T-helper 2 cell (primary cell): Measurements from ENCODE around the gene UNC13C.

Source experiments
- DNase-seq, 5 experiments: peaks; one replicate each; pipeline versions ENCODE4 v3.0.0 to v3.0.0-alpha.2; 2012 to 2022

UNC13C gene

DNA sequence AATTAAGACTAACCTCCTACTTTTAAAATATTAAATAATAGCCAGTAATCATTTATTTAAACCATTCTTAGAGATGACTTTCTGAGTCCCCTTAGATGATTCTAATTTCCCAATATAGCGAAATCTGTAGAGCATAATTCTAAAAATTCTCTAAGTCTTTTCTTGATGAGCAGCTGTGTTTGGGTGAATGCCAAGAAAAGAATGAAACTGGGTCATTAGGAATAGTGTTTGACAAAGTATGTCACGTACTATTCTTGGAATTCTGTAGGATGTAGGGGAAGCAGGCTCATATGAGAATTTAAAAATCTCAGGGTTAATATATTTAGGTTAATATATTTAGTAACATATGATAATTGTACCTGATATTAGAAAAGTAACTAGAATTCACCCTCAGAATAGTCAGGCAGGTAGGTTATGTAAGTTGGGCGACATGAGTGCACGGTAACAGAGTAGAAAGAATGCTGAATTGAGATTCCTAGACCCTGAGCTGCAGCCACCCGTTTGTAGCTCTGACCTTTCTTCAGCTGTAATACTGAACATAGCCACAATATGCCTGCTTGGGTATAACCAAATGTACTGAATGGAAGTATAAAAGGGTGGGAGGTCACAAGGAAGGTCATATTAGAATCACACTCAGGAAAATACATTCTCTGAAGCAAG, 524.3 kb downstream of the UNC13C start:
- no peak for DNase-seq

DNA sequence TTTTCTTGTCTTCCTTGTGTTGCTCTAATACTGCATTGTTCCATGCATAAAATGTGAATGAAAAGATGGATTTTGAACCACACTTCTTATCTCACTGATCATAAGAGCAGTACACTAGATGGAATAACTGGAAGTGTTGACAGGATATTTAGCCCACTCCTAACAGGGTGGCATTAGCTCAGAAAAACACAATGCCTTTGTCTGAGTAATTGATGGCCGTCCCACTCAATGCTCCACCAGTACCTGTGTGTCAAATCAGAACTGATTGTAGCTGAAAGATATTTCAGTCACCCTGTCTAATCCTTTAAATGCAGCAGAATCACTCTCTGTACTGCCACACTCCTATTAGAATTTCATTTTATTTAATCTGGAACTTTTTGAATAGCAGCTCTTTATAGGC, 526.5 kb downstream of the UNC13C start:
- DNase-seq, result no peak

DNA sequence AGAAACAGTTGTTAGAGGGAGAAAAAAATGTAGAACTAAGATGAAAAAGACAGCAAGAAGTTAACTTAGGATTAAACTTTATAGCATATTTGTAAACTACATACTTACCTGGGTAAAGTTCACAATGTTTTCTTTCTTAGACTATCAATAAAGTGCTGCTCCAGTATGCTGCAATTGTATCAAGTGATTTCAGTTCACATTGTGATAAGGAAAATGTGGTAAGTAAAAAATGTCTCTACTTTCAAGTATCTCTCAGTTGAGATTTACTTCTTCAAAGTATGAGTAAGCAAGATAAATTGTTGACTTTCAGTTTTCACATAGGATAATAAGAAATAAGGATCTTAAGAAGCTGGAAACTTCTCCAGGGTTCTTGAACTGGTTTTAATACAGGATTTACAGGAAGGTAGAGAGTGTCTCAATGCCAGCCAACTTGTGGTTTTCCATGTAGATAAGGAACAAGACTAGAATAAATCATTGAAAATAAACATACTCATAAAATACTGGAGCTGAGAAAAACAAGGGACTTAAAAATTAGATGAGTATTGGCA, 528.8 kb downstream of the UNC13C start:
- DNase-seq, result no peak

DNA sequence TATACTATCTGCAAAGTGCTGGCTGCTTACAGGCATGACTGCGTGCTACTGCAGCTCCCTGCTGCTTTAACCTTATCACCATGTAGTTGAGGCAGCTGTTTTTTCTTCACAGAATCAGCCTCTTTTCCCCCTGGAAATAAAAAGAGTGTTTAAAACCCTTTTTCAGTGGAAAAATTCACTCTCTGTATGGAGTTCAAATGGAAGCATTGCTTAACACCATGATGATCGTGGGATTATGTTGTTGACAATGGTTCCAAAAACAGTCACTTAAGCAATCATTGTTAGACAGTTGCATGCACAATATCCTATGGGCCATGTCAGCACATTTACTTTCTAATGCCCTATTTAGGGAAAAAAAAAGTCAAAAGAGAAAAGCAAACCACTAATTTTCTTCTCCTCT, 536.4 kb downstream of the UNC13C start:
- DNase-seq, result no peak

DNA sequence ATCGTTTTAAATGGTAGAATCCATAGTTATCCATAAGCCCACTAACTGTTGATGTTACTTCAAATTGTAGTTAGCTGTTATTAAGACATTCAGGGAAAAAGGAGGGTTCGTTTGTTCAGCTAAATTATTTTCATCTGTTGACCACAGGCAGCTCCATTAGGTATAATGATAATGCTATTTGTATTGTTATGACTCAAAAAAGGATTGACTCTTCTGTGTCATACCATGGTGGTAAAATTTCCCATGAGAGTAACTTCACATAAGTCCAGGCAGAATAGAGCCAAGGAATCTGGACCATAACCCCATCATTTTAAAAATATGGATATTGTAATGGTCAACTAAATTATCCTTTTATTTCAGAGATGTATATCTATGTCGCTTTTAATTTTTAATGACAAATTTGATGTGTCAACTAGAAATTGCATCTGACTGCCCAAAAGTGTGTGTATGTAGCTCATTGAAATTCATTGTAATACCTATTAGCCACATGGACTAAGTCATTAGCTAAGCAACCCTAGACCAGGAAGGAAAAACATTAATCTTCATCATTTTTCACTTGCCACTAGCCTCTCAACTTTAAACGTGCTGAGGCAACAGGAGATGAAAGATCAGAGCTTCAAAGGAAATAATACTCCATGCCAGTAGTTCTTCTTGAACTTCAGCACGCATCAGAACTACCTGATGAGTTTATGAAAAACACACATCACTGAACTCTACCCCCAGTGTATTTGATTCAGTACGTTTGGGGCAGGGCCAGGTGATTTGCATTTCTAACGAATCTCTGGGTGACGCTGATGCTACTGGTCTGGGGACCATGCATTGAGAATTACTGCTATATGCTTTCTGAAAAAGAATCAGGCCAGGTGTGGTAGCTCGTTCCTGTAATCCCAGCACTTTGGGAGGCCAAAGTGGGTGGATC, 537.7 kb downstream of the UNC13C start:
- DNase-seq, result no peak

DNA sequence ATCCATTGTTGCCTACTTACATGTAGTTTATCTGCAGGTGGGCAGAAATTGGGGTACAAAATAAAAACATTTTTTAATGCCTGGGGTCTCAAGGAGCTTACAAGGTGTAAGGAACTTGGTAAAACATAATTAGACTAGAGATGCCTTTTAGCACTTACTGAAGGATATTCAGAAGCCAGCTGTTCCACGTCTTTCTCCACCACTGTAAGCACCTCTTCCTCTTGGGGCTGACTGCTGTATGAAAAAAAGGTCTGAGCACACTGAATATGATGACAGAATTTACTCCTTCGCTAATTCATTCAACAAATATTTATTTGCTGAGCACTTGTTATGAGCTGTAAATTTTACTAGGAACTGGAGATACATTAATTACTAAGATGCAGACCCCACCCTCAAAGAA, 539.1 kb downstream of the UNC13C start:
- DNase-seq, result no peak

DNA sequence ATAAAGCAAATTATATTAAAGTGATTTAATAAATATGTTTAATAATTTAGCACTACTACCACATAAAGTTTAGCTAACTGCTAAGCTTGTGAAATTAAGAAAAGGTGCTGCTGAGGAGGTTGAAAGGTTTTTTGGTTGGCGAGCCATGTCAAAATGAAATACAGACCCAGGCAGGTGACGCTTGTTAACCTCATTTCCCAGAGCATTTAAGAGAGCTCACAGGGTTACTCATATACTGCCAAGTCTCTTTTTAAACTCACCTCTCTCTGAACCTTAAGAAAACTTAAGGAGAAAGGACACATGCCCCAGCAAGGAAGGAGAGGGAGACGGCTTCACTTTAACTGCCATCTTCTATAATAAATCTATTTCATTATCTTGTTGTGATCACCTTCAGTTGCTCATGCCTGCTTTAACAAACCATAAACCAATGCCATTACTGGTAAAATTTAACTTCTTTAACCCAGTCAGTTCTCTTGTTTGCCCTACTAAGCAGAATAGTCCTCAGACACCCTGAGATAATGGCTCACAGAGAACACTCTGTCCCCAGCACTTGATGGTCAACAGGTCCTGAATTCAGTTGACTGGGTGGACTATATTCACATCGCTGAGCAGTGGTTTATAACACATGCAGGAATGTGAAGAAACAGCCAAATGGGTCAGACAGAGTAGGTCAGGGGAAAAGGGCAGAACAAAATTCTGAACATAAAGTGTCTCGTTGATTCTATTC, 540.1 kb downstream of the UNC13C start:
- DNase-seq, result no peak

DNA sequence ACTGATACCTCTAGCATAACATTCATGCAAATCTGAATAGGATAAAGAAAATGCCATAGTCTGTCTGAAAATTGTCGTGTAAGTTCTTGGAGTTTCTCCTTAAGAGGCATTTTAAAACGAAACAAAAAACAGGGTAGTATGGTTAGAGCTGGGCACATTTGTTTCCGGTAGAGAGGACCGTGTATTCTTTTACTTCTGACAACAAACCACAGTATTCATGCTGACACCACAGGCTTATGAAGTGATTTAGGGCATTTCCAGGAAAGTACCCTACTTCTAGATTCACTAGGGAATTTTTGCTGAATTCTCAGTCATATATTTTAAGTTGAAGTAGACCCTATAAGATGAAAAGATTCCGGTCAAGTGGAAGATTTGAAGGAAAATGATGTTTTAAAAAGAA, 541.3 kb downstream of the UNC13C start:
- peak in 1 of 5 experiments; percentile 56 for DNase-seq

DNA sequence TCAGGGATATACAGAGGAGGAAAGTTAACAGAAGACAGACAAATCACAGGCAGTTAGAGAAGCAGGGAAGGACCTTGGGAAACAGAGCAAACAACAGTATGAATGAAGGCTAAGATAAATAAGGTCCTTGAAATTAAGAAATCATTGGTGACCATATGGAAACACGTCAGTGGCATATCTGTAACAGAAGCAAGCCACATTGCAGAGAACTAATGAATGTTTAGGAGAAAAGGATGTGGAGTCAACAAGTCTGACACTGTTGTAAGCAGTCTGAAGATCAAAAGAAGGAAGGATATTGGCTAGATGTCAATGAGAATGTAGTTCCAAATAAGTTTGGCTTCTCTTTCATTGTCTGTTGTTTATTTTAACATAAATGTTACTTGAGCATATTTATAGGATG, 542.4 kb downstream of the UNC13C start:
- no peak for DNase-seq

DNA sequence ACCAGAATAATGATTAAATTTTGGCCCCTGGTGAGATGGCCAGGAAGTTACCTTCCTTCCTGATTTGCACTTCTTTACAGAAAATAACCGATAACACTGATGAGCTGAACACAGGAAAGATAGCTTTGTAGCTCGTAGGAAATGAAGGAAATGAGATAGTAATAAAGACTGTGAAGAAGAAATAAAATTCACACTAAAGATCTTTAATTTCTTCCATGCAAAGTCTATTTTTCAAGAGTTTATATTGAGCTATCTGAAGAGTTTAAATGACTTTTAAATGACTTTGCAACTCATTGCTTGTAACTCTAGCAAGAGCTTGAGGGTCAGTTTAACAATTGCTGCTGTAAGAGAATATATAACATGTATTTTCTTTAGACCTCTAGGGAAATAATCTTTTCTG, 543.0 kb downstream of the UNC13C start:
- DNase-seq, result no peak

DNA sequence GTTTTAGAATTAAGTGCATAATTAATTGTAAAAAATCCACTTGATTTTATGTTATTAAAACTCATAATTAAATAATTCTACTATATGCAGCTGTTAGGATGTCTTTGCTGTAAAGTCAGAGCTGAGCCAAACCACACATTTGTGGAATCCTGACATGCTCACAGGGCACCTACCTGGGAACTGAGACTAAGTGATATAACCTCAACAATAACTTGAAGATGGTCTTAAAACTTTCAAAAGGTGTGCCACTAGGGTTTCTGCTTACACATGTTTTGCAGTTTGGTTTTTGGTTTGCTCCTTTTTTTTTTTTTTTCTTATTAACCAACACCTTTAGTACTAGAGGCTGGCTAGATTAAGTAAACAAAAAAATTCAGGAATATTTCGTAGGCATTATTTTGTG, 549.8 kb downstream of the UNC13C start:
- DNase-seq, result no peak

DNA sequence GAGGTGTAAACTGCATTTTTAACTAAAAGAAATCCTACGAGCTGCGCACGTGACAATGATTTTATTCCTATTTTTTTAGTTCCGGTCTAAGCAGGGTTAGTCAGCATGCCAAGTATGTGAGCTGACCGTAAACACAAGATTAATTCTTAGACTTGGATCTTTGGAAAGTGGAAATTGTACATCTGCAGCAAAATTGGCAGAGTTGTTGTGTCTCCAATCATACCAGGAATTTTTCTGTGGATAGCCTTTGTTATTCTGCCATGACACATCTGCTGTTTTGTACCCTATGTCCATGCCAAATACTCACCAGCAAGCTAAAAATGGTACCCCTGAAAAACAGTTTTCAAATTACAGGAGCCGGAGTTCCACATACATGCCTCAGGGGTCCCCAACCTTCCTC, 562.5 kb downstream of the UNC13C start:
- DNase-seq, result no peak

DNA sequence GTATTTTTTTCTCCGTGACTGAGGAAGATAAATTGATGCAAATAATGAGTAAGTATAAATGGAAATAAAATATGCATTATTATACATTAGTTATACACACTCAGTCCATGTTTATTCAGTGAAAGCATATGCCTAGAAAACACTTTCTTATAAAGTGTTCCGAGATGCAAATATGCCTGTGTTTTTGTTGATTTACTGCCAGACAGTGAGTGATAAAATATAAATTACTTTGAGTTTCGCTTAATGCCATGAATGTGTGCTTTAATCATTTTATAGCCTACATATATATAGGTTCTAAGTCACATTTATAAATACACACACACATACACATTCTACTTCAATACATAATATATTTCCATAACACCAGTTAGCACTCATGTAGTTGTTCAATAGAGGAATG, 569.2 kb downstream of the UNC13C start:
- DNase-seq, result no peak

DNA sequence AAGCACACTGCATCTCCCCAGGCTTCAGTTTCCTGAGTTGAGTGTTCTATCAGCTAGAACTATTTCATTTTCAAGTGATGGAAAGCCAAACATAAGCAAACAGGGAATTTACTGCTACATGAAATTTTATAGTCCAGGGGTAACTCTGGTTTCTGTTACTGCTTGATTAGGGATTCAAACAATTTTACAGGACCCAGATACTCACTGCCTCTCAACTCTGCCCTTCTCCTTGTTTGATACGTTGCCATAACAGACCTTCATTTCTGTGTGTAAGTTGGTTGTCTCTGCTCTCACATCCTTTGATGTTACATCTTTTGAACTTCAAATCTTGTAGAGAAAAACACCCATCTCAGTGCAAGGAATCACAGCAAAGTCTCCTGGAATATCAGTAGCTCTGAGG, 572.7 kb downstream of the UNC13C start:
- no peak for DNase-seq

DNA sequence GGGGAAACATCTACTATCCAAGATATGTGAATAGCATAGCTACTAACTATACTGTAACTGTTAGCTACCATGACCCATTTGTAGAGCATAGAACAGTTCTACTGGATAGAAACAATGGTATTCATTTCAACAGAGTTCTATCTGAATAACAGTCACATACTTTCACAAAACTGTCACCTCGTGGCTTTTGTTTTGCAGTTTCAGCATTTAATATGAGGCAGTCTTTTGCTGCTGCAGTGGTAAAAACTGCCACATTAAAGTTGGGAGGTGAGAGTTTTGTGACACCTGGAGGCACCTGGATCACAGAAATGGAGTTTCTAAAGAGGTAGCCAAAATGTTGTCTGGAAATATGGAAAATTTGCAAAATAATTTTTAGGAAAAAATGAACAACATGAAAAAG, 578.0 kb downstream of the UNC13C start:
- no peak for DNase-seq

DNA sequence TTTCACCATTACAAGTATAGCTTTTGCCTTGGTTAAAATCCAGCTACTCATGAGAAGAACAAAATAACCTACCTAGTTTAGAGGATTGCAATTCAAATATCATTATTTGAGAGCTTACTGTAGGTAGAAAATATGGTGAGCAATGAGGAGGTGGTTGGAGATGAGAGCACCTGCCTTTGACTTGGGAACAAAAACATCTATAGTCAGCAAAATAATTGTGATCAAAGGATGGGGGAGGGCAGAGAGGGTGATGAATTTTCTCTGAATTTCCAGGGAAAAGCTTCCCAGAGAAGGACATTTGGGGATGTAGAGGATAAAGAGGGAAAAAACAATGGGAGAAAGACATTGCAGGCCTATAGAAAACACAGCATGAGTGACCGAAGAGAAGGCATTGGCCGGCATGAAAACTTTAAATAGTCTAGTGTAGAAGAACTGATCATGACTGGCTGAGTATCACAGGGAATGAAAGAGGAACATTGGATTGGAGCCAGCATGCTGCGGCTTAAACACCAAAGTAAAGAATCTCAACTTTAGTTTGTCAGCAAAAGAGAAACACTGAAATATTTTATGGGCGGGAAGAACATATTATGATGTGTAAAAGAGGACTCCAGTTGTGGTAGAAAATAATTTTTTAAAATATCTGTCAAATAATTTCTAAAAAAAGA, 581.3 kb downstream of the UNC13C start:
- no peak for DNase-seq

DNA sequence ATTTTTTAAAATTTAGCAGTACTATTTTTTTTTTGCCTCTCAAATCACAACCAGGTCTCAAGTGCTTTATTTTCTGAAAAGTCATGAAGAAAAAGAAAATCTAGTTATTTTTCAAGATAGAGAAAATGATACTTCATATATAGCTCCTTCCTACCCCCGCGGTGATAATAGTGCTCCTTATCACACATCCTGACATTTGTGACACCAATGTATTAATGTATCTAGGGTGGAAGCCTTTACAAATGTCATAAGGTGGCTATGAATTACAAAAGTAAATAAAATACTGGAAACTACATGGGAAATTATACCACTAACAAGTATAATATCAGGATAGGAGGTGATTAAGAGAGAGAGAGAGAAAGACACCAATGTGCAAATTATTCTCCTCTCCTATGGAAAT, 582.2 kb downstream of the UNC13C start:
- DNase-seq, result no peak

DNA sequence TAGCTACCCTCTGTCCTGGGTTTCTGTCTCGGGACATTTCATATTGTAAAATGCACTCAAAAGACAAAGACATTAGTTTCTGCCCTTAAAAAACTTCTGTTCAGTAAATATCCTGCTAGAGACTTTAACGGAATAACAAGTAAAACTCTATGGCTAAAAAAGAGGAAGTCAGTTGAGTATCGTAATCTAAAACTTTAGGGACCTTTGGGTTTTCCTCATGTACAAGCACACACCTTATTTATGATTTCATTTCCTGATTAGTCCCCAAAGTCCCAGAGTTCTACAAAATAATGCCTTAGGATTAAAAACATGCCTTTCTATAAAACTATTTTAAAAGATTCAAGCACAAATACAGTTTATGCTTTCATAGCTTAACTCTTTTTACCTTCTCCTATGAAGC, 585.9 kb downstream of the UNC13C start:
- no peak for DNase-seq

DNA sequence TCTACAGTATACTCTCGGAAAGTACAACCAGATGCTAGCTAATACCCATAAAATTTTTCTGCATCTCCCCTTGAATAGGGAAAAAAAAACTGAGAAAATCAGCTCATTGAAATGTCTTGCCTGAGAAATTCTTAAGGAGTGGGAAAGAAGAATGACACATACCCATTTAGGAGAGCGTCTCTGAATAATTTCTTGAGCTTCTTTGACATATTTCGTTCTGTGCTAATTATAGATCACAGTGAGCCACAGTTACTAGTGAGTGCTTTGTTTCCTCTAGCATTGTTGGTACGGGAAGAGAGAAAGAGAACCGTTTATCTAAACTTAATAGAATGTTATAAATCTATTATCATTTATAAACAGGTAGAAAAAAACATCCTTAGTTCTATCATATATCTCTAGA, 588.4 kb downstream of the UNC13C start:
- no peak for DNase-seq

DNA sequence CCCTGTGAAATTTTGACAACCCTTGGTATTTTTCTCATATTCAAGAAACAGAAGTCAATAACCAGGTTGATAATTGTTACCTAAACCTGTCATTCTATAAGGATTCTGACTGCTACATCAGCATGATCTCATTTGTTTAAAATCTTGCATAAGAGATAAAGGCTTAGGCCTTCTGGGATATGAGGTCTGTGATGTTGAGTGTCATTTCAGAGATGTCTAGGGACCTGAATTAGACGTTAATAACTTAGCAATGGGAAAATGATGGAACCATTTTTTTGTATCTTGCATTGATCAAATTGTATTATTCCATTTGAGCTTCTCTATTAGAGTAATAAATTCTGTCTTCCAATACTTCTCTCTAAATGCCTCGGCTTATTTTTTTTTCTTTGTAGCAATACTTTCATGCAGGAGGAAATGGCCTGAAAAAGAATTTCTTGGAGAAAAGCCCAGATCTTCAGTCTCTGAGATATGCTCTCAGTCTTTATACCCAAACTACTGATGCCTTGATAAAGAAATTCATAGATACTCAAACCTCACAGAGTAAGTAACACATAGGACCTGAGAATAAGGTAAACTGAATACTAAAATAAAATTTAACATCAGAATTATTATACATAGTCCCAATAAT, 589.3 kb downstream of the UNC13C start:
- DNase-seq, result no peak

DNA sequence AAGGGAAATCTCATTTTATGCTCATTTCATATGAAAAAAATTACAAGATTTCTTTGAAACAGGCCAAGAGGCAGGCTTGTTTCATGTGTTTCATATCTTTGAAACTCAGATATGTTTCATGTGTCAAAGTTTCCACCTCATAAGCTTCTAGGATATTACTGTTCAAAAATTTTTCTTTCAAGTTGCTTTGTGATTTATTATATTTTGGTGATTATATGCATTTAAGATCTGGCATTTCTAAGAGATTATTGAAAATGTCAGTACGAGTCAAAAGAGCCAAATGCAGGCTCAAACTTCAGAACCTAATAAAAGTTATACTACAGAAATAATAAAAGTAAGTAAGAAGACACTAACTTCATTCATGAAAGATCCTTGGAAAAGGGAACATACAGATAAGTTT, 590.1 kb downstream of the UNC13C start:
- DNase-seq, result no peak

DNA sequence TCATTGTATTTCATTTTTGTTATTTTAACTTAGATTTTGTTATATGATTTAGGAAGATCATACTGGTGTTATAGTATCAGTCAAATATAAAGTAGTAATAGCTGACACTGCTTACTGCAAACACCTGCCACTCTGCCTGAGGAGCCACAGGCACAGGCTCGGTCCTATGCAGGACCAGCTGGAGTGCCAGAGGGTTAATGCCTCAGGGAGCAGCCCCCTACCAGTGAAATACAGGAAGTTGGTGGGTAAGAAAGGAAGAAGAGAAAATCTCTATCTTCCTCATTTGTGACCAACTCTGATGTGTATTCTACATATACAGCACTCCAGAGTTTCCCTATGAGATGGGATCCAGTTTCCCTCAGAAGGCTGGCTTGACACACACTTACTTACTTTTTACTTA, 593.3 kb downstream of the UNC13C start:
- DNase-seq, result no peak
